Nephron (organoid): ENCODE data around the gene MICALL1.

ENCODE experiments used
- H3K27ac Mint-ChIP-seq, 3 experiments: 2 replicates each; pipeline ENCODE4 v1.8.0; 2020; ENCODE audit warnings: mixed read lengths in 3 of 3, mild to moderate bottlenecking in 2 of 3, moderate library complexity in 1 of 3
- H3K27me3 Mint-ChIP-seq: 2 replicates; pipeline ENCODE4 v1.8.0; 2021; ENCODE audit warnings: low read depth, mild to moderate bottlenecking, moderate library complexity, mixed read lengths
- H3K36me3 Mint-ChIP-seq: 2 replicates; pipeline ENCODE4 v1.8.0; 2020; ENCODE audit warnings: low read depth, mixed read lengths
- H3K4me1 Mint-ChIP-seq: 2 replicates; pipeline ENCODE4 v1.8.0; 2020; ENCODE audit warnings: mixed read lengths
- H3K4me3 Mint-ChIP-seq, 3 experiments: 2 replicates each; pipeline ENCODE4 v1.8.0; 2020; ENCODE audit warnings: mild to moderate bottlenecking in 3 of 3, mixed read lengths in 3 of 3, moderate library complexity in 2 of 3
- H3K9me3 Mint-ChIP-seq: 2 replicates; pipeline ENCODE4 v1.8.0; 2020; ENCODE audit warnings: mixed read lengths
- TF ChIP-seq, protein P1 (sequence below), 3 experiments: fragments of 200-600 bp; sonication (generic); IDR thresholded peaks; one replicate each; pipeline ENCODE4 v1.5.0; 2021; ENCODE audit warnings: antibody characterized with exemption in 3 of 3; ENCODE audit not compliant: unreplicated experiment in 3 of 3

Gene MICALL1

DNA sequence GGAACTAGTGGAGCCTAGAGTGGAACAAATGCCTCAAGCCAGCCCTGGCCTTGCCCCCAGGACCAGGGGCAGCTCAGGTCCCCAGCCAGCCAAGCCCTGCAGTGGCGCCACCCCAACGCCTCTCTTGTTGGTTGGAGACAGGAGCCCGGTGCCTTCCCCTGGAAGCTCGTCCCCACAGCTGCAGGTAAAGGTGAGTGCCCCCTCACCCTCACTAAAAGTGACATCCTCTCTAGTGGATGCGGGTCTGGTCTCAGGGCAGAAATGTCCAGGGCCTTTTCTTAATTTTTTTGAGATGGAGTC lies 21.5 kb downstream of the MICALL1 start:
- Mint-ChIP-seq H3K4me1 (peaks cover 4% of the 10 kb centered on the region), H3K27me3 (no peaks in the 10 kb centered on the region), H3K27ac (no peak overlapping the region), H3K9me3 (no peaks in the 10 kb centered on the region), H3K36me3 (peaks cover 21% of the 10 kb centered on the region), H3K4me3 (no peak overlapping the region)
- TF ChIP-seq, protein P1, sequence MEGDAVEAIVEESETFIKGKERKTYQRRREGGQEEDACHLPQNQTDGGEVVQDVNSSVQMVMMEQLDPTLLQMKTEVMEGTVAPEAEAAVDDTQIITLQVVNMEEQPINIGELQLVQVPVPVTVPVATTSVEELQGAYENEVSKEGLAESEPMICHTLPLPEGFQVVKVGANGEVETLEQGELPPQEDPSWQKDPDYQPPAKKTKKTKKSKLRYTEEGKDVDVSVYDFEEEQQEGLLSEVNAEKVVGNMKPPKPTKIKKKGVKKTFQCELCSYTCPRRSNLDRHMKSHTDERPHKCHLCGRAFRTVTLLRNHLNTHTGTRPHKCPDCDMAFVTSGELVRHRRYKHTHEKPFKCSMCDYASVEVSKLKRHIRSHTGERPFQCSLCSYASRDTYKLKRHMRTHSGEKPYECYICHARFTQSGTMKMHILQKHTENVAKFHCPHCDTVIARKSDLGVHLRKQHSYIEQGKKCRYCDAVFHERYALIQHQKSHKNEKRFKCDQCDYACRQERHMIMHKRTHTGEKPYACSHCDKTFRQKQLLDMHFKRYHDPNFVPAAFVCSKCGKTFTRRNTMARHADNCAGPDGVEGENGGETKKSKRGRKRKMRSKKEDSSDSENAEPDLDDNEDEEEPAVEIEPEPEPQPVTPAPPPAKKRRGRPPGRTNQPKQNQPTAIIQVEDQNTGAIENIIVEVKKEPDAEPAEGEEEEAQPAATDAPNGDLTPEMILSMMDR (IDR thresholded peaks at IDR 0.05; ENCODE audit: unreplicated experiment in 3 of 3), result no peak

GRCh38 chr22:37929390-37929789 lies 23.3 kb downstream of the MICALL1 start:
- Mint-ChIP-seq H3K36me3 (peaks cover 28% of the 10 kb centered on the region), H3K27me3 (no peaks in the 10 kb centered on the region), H3K9me3 (no peaks in the 10 kb centered on the region), H3K27ac (no peak overlapping the region), H3K4me3 (no peak overlapping the region), H3K4me1 (peaks cover 11% of the 10 kb centered on the region)
- TF ChIP-seq, protein P1 (IDR thresholded peaks at IDR 0.05; ENCODE audit: unreplicated experiment in 3 of 3), result no peak

GRCh38 chr22:37930270-37930951 lies 24.3 kb downstream of the MICALL1 start:
- Mint-ChIP-seq H3K4me1 (peaks cover 11% of the 10 kb centered on the region), H3K27ac (no peak overlapping the region), H3K27me3 (no peaks in the 10 kb centered on the region), H3K36me3 (peaks cover 28% of the 10 kb centered on the region), H3K9me3 (no peaks in the 10 kb centered on the region), H3K4me3 (no peak overlapping the region)
- TF ChIP-seq, protein P1 (IDR thresholded peaks at IDR 0.05; ENCODE audit: unreplicated experiment in 3 of 3), result no peak

GRCh38 chr22:37930952-37931440 lies 24.9 kb downstream of the MICALL1 start:
- Mint-ChIP-seq H3K4me3 (no peak overlapping the region), H3K36me3 (peaks cover 28% of the 10 kb centered on the region), H3K27me3 (no peaks in the 10 kb centered on the region), H3K9me3 (no peaks in the 10 kb centered on the region), H3K4me1 (peaks cover 11% of the 10 kb centered on the region), H3K27ac (no peak overlapping the region)
- TF ChIP-seq, protein P1 (IDR thresholded peaks at IDR 0.05; ENCODE audit: unreplicated experiment in 3 of 3), result no peak

DNA sequence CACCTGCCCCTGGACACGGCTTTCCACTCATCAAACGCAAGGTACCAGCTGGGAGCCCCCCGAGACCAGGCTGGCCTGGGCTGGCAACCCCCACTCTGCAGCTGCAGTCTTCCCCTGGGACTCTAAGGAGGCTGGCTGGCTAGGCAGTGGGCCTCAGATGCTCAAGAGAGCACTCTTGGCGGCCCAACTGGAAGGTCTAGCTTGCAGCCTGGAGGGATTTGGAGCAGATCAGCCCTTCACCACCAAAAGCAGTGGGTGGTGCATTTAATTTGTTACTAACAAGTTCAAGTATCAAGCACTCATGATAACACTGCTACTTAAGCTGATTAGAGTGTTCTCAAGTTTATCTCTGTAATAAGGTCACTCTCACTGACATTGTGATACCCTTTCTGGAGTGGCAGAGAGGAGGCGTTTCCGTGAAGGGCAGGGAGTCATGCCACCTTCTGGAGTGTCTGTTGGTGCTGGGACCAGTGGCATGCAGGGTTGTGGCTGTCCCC lies 25.8 kb downstream of the MICALL1 start:
- Mint-ChIP-seq H3K27ac (no peak overlapping the region), H3K27me3 (no peaks in the 10 kb centered on the region), H3K9me3 (no peaks in the 10 kb centered on the region), H3K4me1 (peaks cover 11% of the 10 kb centered on the region), H3K4me3 (no peak overlapping the region), H3K36me3 (peaks cover 28% of the 10 kb centered on the region)
- TF ChIP-seq, protein P1 (IDR thresholded peaks at IDR 0.05; ENCODE audit: unreplicated experiment in 3 of 3), result no peak

DNA sequence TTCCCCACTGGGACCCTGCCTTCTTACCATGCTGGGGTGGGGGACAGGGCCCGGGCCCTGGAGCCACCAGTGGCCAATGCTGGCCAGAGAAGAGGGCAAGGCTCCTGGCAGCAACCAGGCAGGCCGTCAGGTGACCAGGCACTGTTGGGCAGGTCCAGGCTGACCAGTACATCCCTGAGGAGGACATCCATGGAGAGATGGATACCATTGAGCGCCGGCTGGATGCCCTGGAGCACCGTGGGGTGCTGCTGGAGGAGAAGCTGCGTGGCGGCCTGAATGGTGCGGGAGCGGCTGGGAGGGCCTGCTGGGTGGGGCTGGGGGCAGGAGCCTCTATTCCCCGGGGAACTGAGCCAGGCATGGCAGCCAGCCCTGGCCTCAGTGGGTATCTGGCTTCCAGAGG lies 26.3 kb downstream of the MICALL1 start:
- Mint-ChIP-seq H3K4me1 (peaks cover 11% of the 10 kb centered on the region), H3K4me3 (no peak overlapping the region), H3K36me3 (peaks cover 29% of the 10 kb centered on the region)

More for the DNA sequence above, 26.3 kb downstream of the MICALL1 start:
- Mint-ChIP-seq H3K27me3 (no peaks in the 10 kb centered on the region), H3K27ac (no peak overlapping the region), H3K9me3 (no peaks in the 10 kb centered on the region)
- TF ChIP-seq, protein P1 (IDR thresholded peaks at IDR 0.05; ENCODE audit: unreplicated experiment in 3 of 3), result no peak
